H9 (cell line): ENCODE measurements around the gene GABRB1. TPM values are rescaled to one million over a fixed set of nuclear protein-coding genes. Genes with fewer than 3 reads are reported as not detected.

ENCODE experiments used
- DNase-seq: peaks from one replicate; pipeline ENCODE4 v3.0.0-alpha.2; 2017
- H2AFZ ChIP-seq: one replicate; pipeline ENCODE4 v1.6.1; 2013; ENCODE audit warnings: mild to moderate bottlenecking, low read length, control low read depth, moderate library complexity
- H2AK5ac ChIP-seq: 2 replicates; pipeline ENCODE4 v1.6.1; 2013; ENCODE audit warnings: low read length, control low read depth, mixed read lengths; ENCODE audit not compliant: insufficient read length
- H2BK120ac ChIP-seq: one replicate; pipeline ENCODE4 v1.6.1; 2013; ENCODE audit warnings: low read depth, mild to moderate bottlenecking, low read length, control low read depth, inconsistent platforms; ENCODE audit not compliant: poor library complexity, severe bottlenecking
- H2BK12ac ChIP-seq: 2 replicates; pipeline ENCODE4 v1.6.1; 2013; ENCODE audit warnings: low read length, control low read depth, mixed read lengths, low read depth; ENCODE audit not compliant: insufficient read length
- H2BK15ac ChIP-seq: 2 replicates; pipeline ENCODE4 v1.6.1; 2013; ENCODE audit warnings: low read depth, low read length, control low read depth
- H2BK20ac ChIP-seq: one replicate; pipeline ENCODE4 v1.6.1; 2013; ENCODE audit warnings: low read depth, mild to moderate bottlenecking, low read length, control low read depth, inconsistent platforms; ENCODE audit not compliant: poor library complexity, severe bottlenecking
- H2BK5ac ChIP-seq: 2 replicates; pipeline ENCODE4 v1.6.1; 2013; ENCODE audit warnings: low read length, control low read depth, mixed read lengths; ENCODE audit not compliant: insufficient read length
- H3K14ac ChIP-seq: 2 replicates; pipeline ENCODE4 v1.6.1; 2013; ENCODE audit warnings: low read length, control low read depth; ENCODE audit not compliant: insufficient read depth
- H3K18ac ChIP-seq: 2 replicates; pipeline ENCODE4 v1.6.1; 2013; ENCODE audit warnings: low read depth, mild to moderate bottlenecking, mixed read lengths, low read length, control low read depth; ENCODE audit not compliant: insufficient read length
- H3K23ac ChIP-seq: 2 replicates; pipeline ENCODE4 v1.6.1; 2013; ENCODE audit warnings: low read length, control low read depth, mixed read lengths, low read depth; ENCODE audit not compliant: insufficient read length
- H3K23me2 ChIP-seq: 2 replicates; pipeline ENCODE4 v1.6.1; 2013; ENCODE audit warnings: low read depth, mild to moderate bottlenecking, mixed read lengths, low read length, control low read depth; ENCODE audit not compliant: insufficient read length, poor library complexity, severe bottlenecking
- H3K27ac ChIP-seq: 2 replicates; pipeline ENCODE4 v1.5.1; 2013; ENCODE audit warnings: low read length, control low read depth, mixed read lengths, low read depth; ENCODE audit not compliant: insufficient read length
- H3K27me3 ChIP-seq: 2 replicates; pipeline ENCODE4 v1.6.1; 2013; ENCODE audit warnings: low read length, control low read depth, inconsistent platforms; ENCODE audit not compliant: insufficient read depth
- H3K4ac ChIP-seq: 2 replicates; pipeline ENCODE4 v1.6.1; 2013; ENCODE audit warnings: low read depth, mild to moderate bottlenecking, control low read depth, inconsistent platforms, low read length, moderate library complexity
- H3K4me1 ChIP-seq: 2 replicates; pipeline ENCODE4 v1.6.1; 2013; ENCODE audit warnings: low read length, control low read depth, inconsistent platforms; ENCODE audit not compliant: insufficient read depth
- H3K4me2 ChIP-seq: 2 replicates; pipeline ENCODE4 v1.6.1; 2013; ENCODE audit warnings: low read length, control low read depth, mixed read lengths; ENCODE audit not compliant: insufficient read length, insufficient read depth
- H3K56ac ChIP-seq: 2 replicates; pipeline ENCODE4 v1.6.1; 2013; ENCODE audit warnings: low read depth, mild to moderate bottlenecking, mixed read lengths, low read length, control low read depth; ENCODE audit not compliant: insufficient read length
- H3K79me1 ChIP-seq: 2 replicates; pipeline ENCODE4 v1.6.1; 2013; ENCODE audit warnings: low read depth, mild to moderate bottlenecking, moderate library complexity, low read length, control low read depth, inconsistent platforms; ENCODE audit not compliant: insufficient read depth, poor library complexity, severe bottlenecking
- H3K79me2 ChIP-seq: 2 replicates; pipeline ENCODE4 v1.6.1; 2013; ENCODE audit warnings: low read length, control low read depth, inconsistent platforms; ENCODE audit not compliant: insufficient read depth
- H3K9ac ChIP-seq: 2 replicates; pipeline ENCODE4 v1.6.1; 2013; ENCODE audit warnings: low read length, control low read depth, mixed read lengths; ENCODE audit not compliant: insufficient read length; ENCODE audit errors: extremely low read depth
- H3K9me3 ChIP-seq: one replicate; pipeline ENCODE4 v1.6.1; 2013; ENCODE audit warnings: low read depth, low read length, inconsistent platforms; ENCODE audit not compliant: control insufficient read depth
- H3T11ph ChIP-seq: one replicate; pipeline ENCODE4 v1.6.1; 2013; ENCODE audit warnings: mild to moderate bottlenecking, low read length, control low read depth, inconsistent platforms
- H4K20me1 ChIP-seq: one replicate; pipeline ENCODE4 v1.6.1; 2013; ENCODE audit not compliant: control insufficient read depth, insufficient read length, insufficient read depth
- H4K5ac ChIP-seq: 2 replicates; pipeline ENCODE4 v1.6.1; 2013; ENCODE audit warnings: low read depth, mild to moderate bottlenecking, mixed read lengths, low read length, control low read depth; ENCODE audit not compliant: insufficient read length
- H4K8ac ChIP-seq: replicated peaks from 2 replicates; pipeline ENCODE4 v1.6.1; 2013; ENCODE audit warnings: low read length, control low read depth, mixed read lengths, low read depth; ENCODE audit not compliant: insufficient read length
- H4K91ac ChIP-seq: 2 replicates; pipeline ENCODE4 v1.6.1; 2013; ENCODE audit warnings: low read depth, mild to moderate bottlenecking, moderate library complexity, mixed read lengths, low read length, control low read depth; ENCODE audit not compliant: insufficient read length
- H3K27ac Mint-ChIP-seq, 3 experiments: 2 replicates in 2 of 3; 3 replicates in 1 of 3; pipeline ENCODE4 v1.8.0; 2020 to 2021; ENCODE audit warnings: mixed read lengths in 3 of 3, mild to moderate bottlenecking in 1 of 3, moderate library complexity in 1 of 3
- H3K27me3 Mint-ChIP-seq: 2 replicates; pipeline ENCODE4 v1.8.0; 2021; ENCODE audit warnings: low read depth, mild to moderate bottlenecking, moderate library complexity, mixed read lengths
- H3K36me3 Mint-ChIP-seq, 3 experiments: 2 replicates in 2 of 3; 3 replicates in 1 of 3; pipeline ENCODE4 v1.8.0; 2020 to 2021; ENCODE audit warnings: low read depth in 3 of 3, mixed read lengths in 3 of 3; ENCODE audit not compliant: insufficient read depth in 1 of 3
- H3K4me1 Mint-ChIP-seq, 2 experiments: 2 replicates each; pipeline ENCODE4 v1.8.0; 2020; ENCODE audit warnings: mixed read lengths in 2 of 2
- H3K4me3 Mint-ChIP-seq, 2 experiments: 2 replicates in 1 of 2; 3 replicates in 1 of 2; pipeline ENCODE4 v1.8.0; 2020 to 2021; ENCODE audit warnings: mild to moderate bottlenecking in 2 of 2, mixed read lengths in 2 of 2, moderate library complexity in 1 of 2
- H3K9me3 Mint-ChIP-seq, 2 experiments: 2 replicates in 1 of 2; 3 replicates in 1 of 2; pipeline ENCODE4 v1.8.0; 2020; ENCODE audit warnings: mild to moderate bottlenecking in 2 of 2, mixed read lengths in 2 of 2, moderate library complexity in 1 of 2
- CTCF ChIP-seq: fragments of 200-600 bp; sonication (generic); conservative IDR thresholded peaks from 3 replicates; pipeline ENCODE4 v1.8.0; 2021; ENCODE audit warnings: antibody characterized with exemption, mild to moderate bottlenecking
- WGBS: extraction: QIAGEN DNeasy Blood & Tissue Kit; methylation state at CpG from one replicate; pipeline ENCODE4 v1.1.7; 2013; ENCODE audit warnings: missing lambda C conversion rate, low lambda C conversion rate, mixed read lengths; ENCODE audit not compliant: insufficient read length; ENCODE audit errors: extremely low coverage; 5-methylcytosine and 5-hydroxymethylcytosine counted together
- total RNA-seq: library from RNA; stranded (reverse); gene quantifications from 2 replicates; pipeline ENCODE4 v1.2.1, GENCODE V29; 2021

The GABRB1 gene
- total RNA-seq, 1 experiment from 2014 or later = 0.39 TPM

- Histone ChIP-seq H3K9me3 (no peaks in the 10 kb centered on the region), H4K91ac (no peak overlapping the region), H2BK20ac (no peak overlapping the region), H3K4me2 (no peak overlapping the region), H2BK120ac (no peak overlapping the region), H4K5ac (no peak overlapping the region), H3K79me2 (no peaks in the 10 kb centered on the region), H3K14ac (no peak overlapping the region), H2AK5ac (no peak overlapping the region), H3K9ac (no peak overlapping the region), H3K23ac (no peak overlapping the region), H4K8ac (no peak overlapping the region), H3K27me3 (no peaks in the 10 kb centered on the region), H3K4me1 (no peaks in the 10 kb centered on the region), H3K79me1 (no peaks in the 10 kb centered on the region), H3K27ac (no peak overlapping the region), H2BK5ac (no peak overlapping the region), H3K56ac (no peak overlapping the region), H2AFZ (no peak overlapping the region), H3K18ac (no peak overlapping the region), H3K4ac (no peak overlapping the region), H2BK12ac (no peak overlapping the region), H3K23me2 (no peaks in the 10 kb centered on the region), H4K20me1 (no peaks in the 10 kb centered on the region), H3T11ph (no peak overlapping the region), H2BK15ac (no peak overlapping the region)
- WGBS = no CpG with 5 or more reads among the region's 1 CpG
- H3K27ac Mint-ChIP-seq = no peak overlapping the region
- DNase-seq = no peak
- H3K27me3 Mint-ChIP-seq = no peaks in the 10 kb centered on the region
- TF ChIP-seq CTCF = no peak
- no peaks in the 10 kb centered on the region for H3K4me1 Mint-ChIP-seq
- H3K4me3 Mint-ChIP-seq = no peak overlapping the region
- H3K36me3 Mint-ChIP-seq = no peaks in the 10 kb centered on the region
- no peaks in the 10 kb centered on the region for H3K9me3 Mint-ChIP-seq
Observed at GRCh38 chr4:47045261-47045660, 13.9 kb downstream of the GABRB1 start.
